ENCODE data around the gene ARRDC3. TPM values are rescaled to one million over a fixed set of nuclear protein-coding genes. Genes with fewer than 3 reads are reported as not detected.
A peak's percentile ranks its signal among the peaks of the same experiment; 100 is the strongest.

The ARRDC3 gene
- total RNA-seq, 6 experiments from 2014 or later = 26.2 to 45.0 (median 38.1) TPM

- H3K4me1 Mint-ChIP-seq (ENCODE audit: low read depth) = peaks cover 10% of the 10 kb centered on the region
- peak; percentile 48 for DNase-seq
- H3K27ac Mint-ChIP-seq = no peak overlapping the region
- no peaks in the 10 kb centered on the region for H3K27me3 Mint-ChIP-seq (ENCODE audit: insufficient read depth)
- no peaks in the 10 kb centered on the region for H3K9me3 Mint-ChIP-seq
- no peaks in the 10 kb centered on the region for H3K36me3 Mint-ChIP-seq (ENCODE audit: low read depth)
- TF ChIP-seq CTCF (IDR thresholded peaks at IDR 0.05) = peak; percentile 98
- H3K4me3 Mint-ChIP-seq = no peak overlapping the region
These were observed 36.7 kb upstream of the ARRDC3 start for GRCh38 chr5:91419571-91420537.

GRCh38 chr5:91419136-91419535, 36.0 kb upstream of the ARRDC3 start:
- Mint-ChIP-seq H3K4me3 (no peak overlapping the region), H3K4me1 (ENCODE audit: low read depth) (peaks cover 10% of the 10 kb centered on the region), H3K36me3 (ENCODE audit: low read depth) (no peaks in the 10 kb centered on the region), H3K9me3 (no peaks in the 10 kb centered on the region), H3K27me3 (ENCODE audit: insufficient read depth) (no peaks in the 10 kb centered on the region), H3K27ac (no peak overlapping the region)
- TF ChIP-seq CTCF (IDR thresholded peaks at IDR 0.05) = no peak
- no peak for DNase-seq

GRCh38 chr5:91418158-91418557, 35.0 kb upstream of the ARRDC3 start:
- TF ChIP-seq CTCF (IDR thresholded peaks at IDR 0.05) = no peak
- Mint-ChIP-seq H3K9me3 (no peaks in the 10 kb centered on the region), H3K4me3 (no peak overlapping the region), H3K27ac (no peak overlapping the region), H3K36me3 (ENCODE audit: low read depth) (no peaks in the 10 kb centered on the region), H3K4me1 (ENCODE audit: low read depth) (peaks cover 10% of the 10 kb centered on the region), H3K27me3 (ENCODE audit: insufficient read depth) (no peaks in the 10 kb centered on the region)
- no peak for DNase-seq

GRCh38 chr5:91417219-91417618, 34.1 kb upstream of the ARRDC3 start:
- H3K4me1 Mint-ChIP-seq (ENCODE audit: low read depth) = peaks cover 10% of the 10 kb centered on the region
- no peaks in the 10 kb centered on the region for H3K36me3 Mint-ChIP-seq (ENCODE audit: low read depth)
- H3K27ac Mint-ChIP-seq = no peak overlapping the region
- H3K27me3 Mint-ChIP-seq (ENCODE audit: insufficient read depth) = peaks cover 2% of the 10 kb centered on the region; the same call in 1 of the 2 replicates
- no peaks in the 10 kb centered on the region for H3K9me3 Mint-ChIP-seq
- H3K4me3 Mint-ChIP-seq = no peak overlapping the region
- no peak for TF ChIP-seq CTCF (IDR thresholded peaks at IDR 0.05)
- no peak for DNase-seq

- no peak overlapping the region for H3K27ac Mint-ChIP-seq
- DNase-seq = no peak
- H3K36me3 Mint-ChIP-seq (ENCODE audit: low read depth) = no peaks in the 10 kb centered on the region
- peaks cover 10% of the 10 kb centered on the region for H3K4me1 Mint-ChIP-seq (ENCODE audit: low read depth)
- TF ChIP-seq CTCF (IDR thresholded peaks at IDR 0.05) = no peak
- no peaks in the 10 kb centered on the region for H3K9me3 Mint-ChIP-seq
- H3K27me3 Mint-ChIP-seq (ENCODE audit: insufficient read depth) = peaks cover 2% of the 10 kb centered on the region; the same call in 1 of the 2 replicates
- H3K4me3 Mint-ChIP-seq = no peak overlapping the region
These were observed 33.4 kb upstream of the ARRDC3 start for GRCh38 chr5:91416491-91416890.
